ENCODE results near the gene MTF2. TPM values are rescaled to one million over a fixed set of nuclear protein-coding genes. Genes with fewer than 3 reads are reported as not detected.

The MTF2 gene
- total RNA-seq, 1 donor from 2014 or later, result 16.7 TPM

- no peaks in the 10 kb centered on the region for H3K36me3 ChIP-seq
- intact Hi-C loops (cut with DNase I), result loop anchor here (10.0 kb wide), 1 partner anchor 241 kb away; no protein-coding TSS in a partner anchor
- H3K27ac ChIP-seq, result no peak overlapping the region
- DNase-seq (ENCODE audit: extremely low spot score in 2 of 2), result no peak
- no peaks in the 10 kb centered on the region for H3K9me3 ChIP-seq
- no peaks in the 10 kb centered on the region for H3K4me1 ChIP-seq
- TF ChIP-seq POLR2AphosphoS5 (IDR thresholded peaks at IDR 0.05; ENCODE audit: insufficient read depth in 1 of 2, low read depth in 1 of 2), result no peak
- TF ChIP-seq, protein P1, sequence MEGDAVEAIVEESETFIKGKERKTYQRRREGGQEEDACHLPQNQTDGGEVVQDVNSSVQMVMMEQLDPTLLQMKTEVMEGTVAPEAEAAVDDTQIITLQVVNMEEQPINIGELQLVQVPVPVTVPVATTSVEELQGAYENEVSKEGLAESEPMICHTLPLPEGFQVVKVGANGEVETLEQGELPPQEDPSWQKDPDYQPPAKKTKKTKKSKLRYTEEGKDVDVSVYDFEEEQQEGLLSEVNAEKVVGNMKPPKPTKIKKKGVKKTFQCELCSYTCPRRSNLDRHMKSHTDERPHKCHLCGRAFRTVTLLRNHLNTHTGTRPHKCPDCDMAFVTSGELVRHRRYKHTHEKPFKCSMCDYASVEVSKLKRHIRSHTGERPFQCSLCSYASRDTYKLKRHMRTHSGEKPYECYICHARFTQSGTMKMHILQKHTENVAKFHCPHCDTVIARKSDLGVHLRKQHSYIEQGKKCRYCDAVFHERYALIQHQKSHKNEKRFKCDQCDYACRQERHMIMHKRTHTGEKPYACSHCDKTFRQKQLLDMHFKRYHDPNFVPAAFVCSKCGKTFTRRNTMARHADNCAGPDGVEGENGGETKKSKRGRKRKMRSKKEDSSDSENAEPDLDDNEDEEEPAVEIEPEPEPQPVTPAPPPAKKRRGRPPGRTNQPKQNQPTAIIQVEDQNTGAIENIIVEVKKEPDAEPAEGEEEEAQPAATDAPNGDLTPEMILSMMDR (IDR thresholded peaks at IDR 0.05), result no peak
- TF ChIP-seq POLR2A (IDR thresholded peaks at IDR 0.05), result no peak
- no peak overlapping the region for H3K4me3 ChIP-seq
- no peaks in the 10 kb centered on the region for H3K27me3 ChIP-seq
Measured at GRCh38 chr1:93033785-93034184, 45.3 kb upstream of the MTF2 start.

DNA sequence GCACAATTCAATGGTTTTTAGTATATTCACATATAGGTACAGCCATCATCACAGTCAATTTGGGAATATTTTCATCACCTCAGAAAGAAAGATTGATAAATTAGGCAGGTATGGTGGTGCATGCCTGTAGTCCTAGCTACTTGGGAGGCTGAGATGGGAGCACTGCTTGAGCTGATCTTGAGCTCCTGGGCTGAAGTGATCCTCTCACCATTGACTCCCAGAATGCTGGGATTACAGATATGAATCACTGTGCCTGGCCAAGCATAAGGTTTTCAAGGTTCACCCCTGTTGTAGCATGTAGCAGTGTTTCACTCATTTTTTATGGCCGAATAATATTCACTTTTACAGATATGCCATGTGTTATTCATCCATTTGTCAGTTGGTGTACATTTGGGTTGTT is 44.7 kb upstream of the MTF2 start:
- intact Hi-C loops (cut with DNase I), result loop anchor here (10.0 kb wide), 1 partner anchor 240 kb away; no protein-coding TSS in a partner anchor
- no peaks in the 10 kb centered on the region for H3K4me1 ChIP-seq
- no peaks in the 10 kb centered on the region for H3K36me3 ChIP-seq
- H3K27ac ChIP-seq, result no peak overlapping the region
- H3K9me3 ChIP-seq, result no peaks in the 10 kb centered on the region
- TF ChIP-seq, protein P1 (IDR thresholded peaks at IDR 0.05), result no peak
- TF ChIP-seq POLR2A (IDR thresholded peaks at IDR 0.05), result no peak
- TF ChIP-seq POLR2AphosphoS5 (IDR thresholded peaks at IDR 0.05; ENCODE audit: insufficient read depth in 1 of 2, low read depth in 1 of 2), result no peak
- no peaks in the 10 kb centered on the region for H3K27me3 ChIP-seq
- H3K4me3 ChIP-seq, result no peak overlapping the region
- no peak for DNase-seq (ENCODE audit: extremely low spot score in 2 of 2)

DNA sequence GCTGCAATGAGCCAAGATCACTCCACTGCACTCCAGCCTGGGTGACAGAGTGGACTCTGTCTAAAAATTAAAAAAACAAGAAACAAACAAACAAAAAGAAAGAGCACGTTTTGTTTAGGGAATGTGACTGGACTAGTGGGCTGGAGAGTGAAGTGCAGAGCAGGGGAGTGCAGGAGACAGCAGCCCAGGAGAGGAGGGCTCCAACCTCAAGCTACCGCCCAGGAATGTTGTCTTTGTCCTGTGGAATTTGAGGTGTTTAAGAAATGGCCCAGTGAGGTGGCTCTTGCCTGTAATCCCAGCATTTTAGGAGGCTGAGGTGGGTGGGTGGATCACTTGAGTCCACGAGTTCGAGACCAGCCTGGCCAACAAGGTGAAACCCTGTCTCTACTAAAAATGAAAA is 42.4 kb upstream of the MTF2 start:
- Histone ChIP-seq H3K4me1 (no peaks in the 10 kb centered on the region), H3K27ac (no peak overlapping the region), H3K36me3 (no peaks in the 10 kb centered on the region), H3K4me3 (no peak overlapping the region), H3K27me3 (no peaks in the 10 kb centered on the region), H3K9me3 (no peaks in the 10 kb centered on the region)
- intact Hi-C loops (cut with DNase I), result loop anchor here (10.0 kb wide), 1 partner anchor 238 kb away; no protein-coding TSS in a partner anchor
- DNase-seq (ENCODE audit: extremely low spot score in 2 of 2), result no peak
- TF ChIP-seq POLR2A (IDR thresholded peaks at IDR 0.05) (no peak), POLR2AphosphoS5 (IDR thresholded peaks at IDR 0.05; ENCODE audit: insufficient read depth in 1 of 2, low read depth in 1 of 2) (no peak)
- TF ChIP-seq, protein P1 (IDR thresholded peaks at IDR 0.05), result no peak

- TF ChIP-seq, protein P1 (IDR thresholded peaks at IDR 0.05), result no peak
- TF ChIP-seq POLR2A (IDR thresholded peaks at IDR 0.05), result no peak
- no peak for TF ChIP-seq POLR2AphosphoS5 (IDR thresholded peaks at IDR 0.05; ENCODE audit: insufficient read depth in 1 of 2, low read depth in 1 of 2)
- H3K36me3 ChIP-seq, result no peaks in the 10 kb centered on the region
- intact Hi-C loops (cut with DNase I), result no loop called here
- no peak overlapping the region for H3K4me3 ChIP-seq
- H3K9me3 ChIP-seq, result no peaks in the 10 kb centered on the region
- no peaks in the 10 kb centered on the region for H3K27me3 ChIP-seq
- no peak overlapping the region for H3K27ac ChIP-seq
- H3K4me1 ChIP-seq, result no peaks in the 10 kb centered on the region
- no peak for DNase-seq (ENCODE audit: extremely low spot score in 2 of 2)
Measured at GRCh38 chr1:93042187-93043056, 36.7 kb upstream of the MTF2 start.

GRCh38 chr1:93043057-93043557 is 36.0 kb upstream of the MTF2 start:
- Histone ChIP-seq H3K4me3 (no peak overlapping the region), H3K36me3 (no peaks in the 10 kb centered on the region), H3K9me3 (no peaks in the 10 kb centered on the region), H3K4me1 (no peaks in the 10 kb centered on the region), H3K27ac (no peak overlapping the region), H3K27me3 (no peaks in the 10 kb centered on the region)
- DNase-seq (ENCODE audit: extremely low spot score in 2 of 2), result no peak
- TF ChIP-seq POLR2A (IDR thresholded peaks at IDR 0.05), result no peak
- TF ChIP-seq, protein P1 (IDR thresholded peaks at IDR 0.05), result no peak
- no peak for TF ChIP-seq POLR2AphosphoS5 (IDR thresholded peaks at IDR 0.05; ENCODE audit: insufficient read depth in 1 of 2, low read depth in 1 of 2)
- intact Hi-C loops (cut with DNase I), result no loop called here
